HepG2 (cell line): ENCODE measurements around the gene RSF1. TPM values are rescaled to one million over a fixed set of nuclear protein-coding genes. Genes with fewer than 3 reads are reported as not detected.

Experiments used
- ATAC-seq: fragments of 200-7000 bp; cut with Tn5 transposase; 3 replicates; pipeline ENCODE4 v1.9.1; 2020; ENCODE audit warnings: mild to moderate bottlenecking, moderate library complexity
- BruUV-seq: library from RNA; stranded (reverse); fragments of 400-500 nt; replicated peaks from 2 replicates; lab custom pipeline; 2021; lab: Mats Ljungman, UMichigan
- CTCF ChIA-PET: fragments of 300-600 bp; formaldehyde crosslinking; extraction: SDS; loops from one replicate; lab custom pipeline; 2021; ENCODE audit warnings: low total read pairs, inconsistent platforms, low intra/inter-chr PET ratio; lab: Yijun Ruan, JAX
- POLR2A ChIA-PET: fragments of 350-600 bp; sonication (Branson Sonifier 250); formaldehyde crosslinking; loops from one replicate; lab custom pipeline; 2020; ENCODE audit warnings: antibody characterized with exemption, inconsistent platforms; lab: Yijun Ruan, JAX
- DNase-seq: peaks from one replicate; pipeline ENCODE4 v3.0.0-alpha.2; 2015; ENCODE audit warnings: low spot score
- FAIRE-seq: peaks from 3 replicates; lab custom pipeline; 2011; peaks lifted over from hg19 to GRCh38; lab: Jason Lieb, UNC
- H2AFZ ChIP-seq: one replicate; pipeline ENCODE4 v1.6.1; 2011; ENCODE audit warnings: low read length, inconsistent platforms
- H3K27ac ChIP-seq: fragments of 300-600 bp; 3 replicates; pipeline ENCODE4 v1.8.0; 2011; ENCODE audit warnings: mixed run types, mild to moderate bottlenecking, mixed read lengths, low read length, inconsistent platforms; ENCODE audit not compliant: insufficient read depth; ENCODE audit errors: extremely low read length
- H3K27me3 ChIP-seq, 2 experiments: fragments of 200-600 bp in 1 of 2; 2 replicates in 1 of 2; 3 replicates in 1 of 2; pipeline versions ENCODE4 v1.6.0 to v1.8.0; 2011; ENCODE audit warnings: low read length in 2 of 2, mild to moderate bottlenecking in 2 of 2, moderate library complexity in 2 of 2, inconsistent platforms in 1 of 2; ENCODE audit not compliant: insufficient read depth in 2 of 2, control insufficient read depth in 1 of 2
- H3K36me3 ChIP-seq, 2 experiments: fragments of 200-600 bp in 1 of 2; replicated peaks in 1 of 2; 2 replicates in 1 of 2; 3 replicates in 1 of 2; pipeline versions ENCODE4 v1.5.1 to v1.8.0; 2011; ENCODE audit warnings: low read length in 2 of 2, inconsistent platforms in 1 of 2; ENCODE audit not compliant: insufficient read depth in 2 of 2, control insufficient read depth in 1 of 2
- H3K4me1 ChIP-seq: 2 replicates; pipeline ENCODE4 v1.5.1; 2012; ENCODE audit warnings: low read length, inconsistent platforms; ENCODE audit not compliant: insufficient read depth
- H3K4me2 ChIP-seq: 2 replicates; pipeline ENCODE4 v1.6.0; 2011; ENCODE audit warnings: low read depth, low read length, inconsistent platforms
- H3K4me3 ChIP-seq, 3 experiments: fragments of 200-600 bp in 1 of 3; sonication (generic), shearing (Covaris generic) in 1 of 3; replicated peaks in 1 of 3; 2 replicates each; pipeline ENCODE4 v1.5.1; 2011 to 2016; ENCODE audit warnings: low read length in 3 of 3, inconsistent platforms in 2 of 3, low read depth in 2 of 3, mild to moderate bottlenecking in 2 of 3, control low read depth in 1 of 3, mixed read lengths in 1 of 3; ENCODE audit not compliant: insufficient read depth in 1 of 3
- H3K79me2 ChIP-seq: one replicate; pipeline ENCODE4 v1.6.1; 2011; ENCODE audit warnings: low read length, inconsistent platforms; ENCODE audit not compliant: insufficient read depth
- H3K9ac ChIP-seq: 2 replicates; pipeline ENCODE4 v1.6.0; 2011; ENCODE audit warnings: mild to moderate bottlenecking, low read depth, low read length, inconsistent platforms; ENCODE audit not compliant: insufficient read depth
- H3K9me3 ChIP-seq: 2 replicates; pipeline ENCODE4 v1.5.1; 2012; ENCODE audit warnings: mild to moderate bottlenecking, low read length
- H4K20me1 ChIP-seq: 2 replicates; pipeline ENCODE4 v1.6.0; 2011; ENCODE audit warnings: inconsistent platforms, mild to moderate bottlenecking, low read length, moderate library complexity; ENCODE audit not compliant: insufficient read depth
- HOXA7 ChIP-seq: sonication (generic); formaldehyde crosslinking; IDR thresholded peaks from 2 replicates; pipeline ENCODE4 v1.8.1; 2022; ENCODE audit warnings: mild to moderate bottlenecking, missing genetic modification reagents, moderate library complexity
- NFYC ChIP-seq: IDR thresholded peaks from 2 replicates; pipeline ENCODE4 v1.6.1; 2016; ENCODE audit warnings: missing genetic modification reagents, missing compliant biosample characterization
- NR2F6 ChIP-seq, 2 experiments: IDR thresholded peaks; 2 replicates each; pipeline ENCODE4 v1.6.1; 2016; ENCODE audit warnings: antibody characterized with exemption in 1 of 2, mild to moderate bottlenecking in 1 of 2
- ZNF121 ChIP-seq: sonication (generic); formaldehyde crosslinking; IDR thresholded peaks from 2 replicates; pipeline ENCODE4 v1.5.0; 2020; ENCODE audit warnings: mild to moderate bottlenecking, missing genetic modification reagents
- ZSCAN31 ChIP-seq: sonication (generic); formaldehyde crosslinking; IDR thresholded peaks from 2 replicates; pipeline ENCODE4 v1.5.0; 2020; ENCODE audit warnings: low read depth, mild to moderate bottlenecking, missing genetic modification reagents
- WGBS: methylation state at CpG from one replicate; pipeline ENCODE4 v1.1.6; 2017; ENCODE audit warnings: low lambda C conversion rate; 5-methylcytosine and 5-hydroxymethylcytosine counted together
- in situ Hi-C: cut with HindIII; loops from 2 replicates; pipeline ENCODE4 v1.10.0; 2017; ENCODE audit warnings: low pct_unique_long_range_greater_than_20kb; ENCODE audit not compliant: extremely low pct_ligation_motif_present
- intact Hi-C: fragments of 100-400 bp; cut with micrococcal nuclease; formaldehyde crosslinking; loops from one replicate; pipeline ENCODE4 v1.10.0; 2022; ENCODE audit not compliant: unreplicated experiment
- polyA plus RNA-seq, 8 experiments: library from polyadenylated mRNA; depleted of rRNA in 3 of 8; stranded (reverse) in 7 of 8; unstranded in 1 of 8; fragments of >200 nt; fragmentation: Illumina TruSeq in 4 of 8; extraction: Trizol in 4 of 8; gene quantifications; 2 replicates each; pipeline versions ENCODE4 v1.2.1 to v1.2.3, GENCODE V29; 2011 to 2016; ENCODE audit warnings: low read depth in 4 of 8, missing spikeins in 1 of 8, mixed read lengths in 1 of 8; ENCODE audit not compliant: insufficient read depth in 1 of 8
- total RNA-seq, 5 experiments: library from RNA; depleted of rRNA; stranded (reverse); fragments of >200 nt; fragmentation: Illumina TruSeq; extraction: Trizol; gene quantifications; 2 replicates each; pipeline ENCODE4 v1.2.3, GENCODE V29; 2016; ENCODE audit warnings: low read depth in 1 of 5

Gene RSF1
- total and polyA plus RNA-seq, 2 of the 13 experiments (the other 11 are each of a cell fraction or from before 2014, with no cell fraction given), result 15.5 to 33.1 TPM

DNA sequence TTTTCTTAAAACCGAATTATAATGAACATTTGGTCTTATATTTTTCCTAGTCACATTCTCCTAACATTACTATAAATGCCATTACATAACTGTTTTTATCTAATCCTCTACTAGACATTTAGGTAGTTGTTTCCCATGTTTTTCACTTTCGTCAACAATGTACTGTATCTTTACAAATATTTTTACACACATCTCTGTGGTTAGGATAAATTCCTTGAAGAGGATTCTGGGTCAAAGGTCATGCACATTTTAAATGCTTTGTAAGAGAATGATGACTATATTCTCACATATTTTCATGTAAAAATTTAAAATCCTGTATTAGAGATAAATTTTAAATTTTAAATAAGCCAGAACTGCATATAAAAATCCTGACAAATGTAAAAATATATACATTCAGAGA, 121.6 kb downstream of the RSF1 start:
- TF ChIP-seq NR2F6 (IDR thresholded peaks at IDR 0.05), result peak; percentile 24; the same call in 1 of the 2 replicates
- TF ChIP-seq NR2F6 (CRISPR knock-in tag; IDR thresholded peaks at IDR 0.05), result no peak
- TF ChIP-seq HOXA7, result no peak
- H2AFZ ChIP-seq, result no peak overlapping the region
- H3K36me3 ChIP-seq, result peaks cover 5 to 32% of the 10 kb centered on the region in 2 experiments
- CTCF ChIA-PET, result no interaction called here
- H3K9me3 ChIP-seq, result no peaks in the 10 kb centered on the region
- ATAC-seq, result no peak
- in situ Hi-C loops (no loop called here), intact Hi-C loops (no loop called here)
- FAIRE-seq, result no peak
- H3K4me2 ChIP-seq, result no peak overlapping the region
- no peak overlapping the region for H3K4me3 ChIP-seq
- no peaks in the 10 kb centered on the region for H4K20me1 ChIP-seq
- DNase-seq, result no peak
- POLR2A ChIA-PET, result no interaction called here
- peaks cover 7% of the 10 kb centered on the region for H3K4me1 ChIP-seq
- no peaks in the 10 kb centered on the region for H3K79me2 ChIP-seq
- H3K27me3 ChIP-seq, result no peaks in the 10 kb centered on the region
- BruUV-seq, result no TSS peak
- H3K27ac ChIP-seq, result no peak overlapping the region
- H3K9ac ChIP-seq, result no peak overlapping the region
- WGBS, result 96% methylated on average over 2 of the region's 2 CpGs

DNA sequence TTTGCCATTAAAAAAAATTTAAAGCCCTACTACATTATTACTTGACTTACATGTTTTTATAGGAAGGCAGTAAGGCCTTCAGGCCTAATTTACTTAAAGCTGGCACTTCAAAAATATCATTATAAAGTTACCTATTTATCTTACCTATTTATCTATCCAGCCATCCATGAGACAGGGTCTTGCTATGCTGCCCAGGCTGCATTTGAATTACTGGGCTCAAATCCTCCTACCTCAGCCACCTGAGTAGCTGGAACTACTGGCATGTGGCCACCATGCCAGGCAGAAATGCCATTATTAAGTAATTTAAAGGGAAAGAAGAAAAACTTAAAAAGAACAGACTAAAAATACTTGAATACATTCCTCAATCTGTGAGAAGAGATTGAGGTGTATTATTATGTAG, 122.7 kb downstream of the RSF1 start:
- no peak overlapping the region for H3K4me3 ChIP-seq
- no peak for FAIRE-seq
- POLR2A ChIA-PET, result no interaction called here
- no peaks in the 10 kb centered on the region for H3K9me3 ChIP-seq
- BruUV-seq, result no TSS peak
- TF ChIP-seq ZNF121 (CRISPR knock-in tag) (peak; percentile 76), ZSCAN31 (CRISPR knock-in tag) (no peak), NFYC (no peak)
- TF ChIP-seq, all 625 proteins: peak for 1
- Histone ChIP-seq H3K27ac (no peak overlapping the region), H3K79me2 (no peaks in the 10 kb centered on the region), H4K20me1 (no peaks in the 10 kb centered on the region), H3K36me3 (peaks cover 5 to 33% of the 10 kb centered on the region in 2 experiments), H3K4me1 (no peaks in the 10 kb centered on the region), H2AFZ (no peak overlapping the region), H3K4me2 (no peak overlapping the region), H3K27me3 (no peaks in the 10 kb centered on the region), H3K9ac (no peak overlapping the region)
- ATAC-seq (no peak), DNase-seq (no peak)
- in situ Hi-C loops, result no loop called here
- CTCF ChIA-PET, result no interaction called here
- intact Hi-C loops, result no loop called here
